Right lobe of liver (tissue), 4 donors: Measurements from ENCODE around the gene FSTL4.

Source experiments
- POLR2A ChIP-seq: fragments of 450-650 bp; IDR thresholded peaks from one replicate; pipeline ENCODE4 v1.6.1; 2017; ENCODE audit warnings: antibody characterized with exemption, mild to moderate bottlenecking
- TF ChIP-seq, protein P1 (sequence below), 4 donors: fragments of 200-600 bp in 3 of 4; fragments of 450-650 bp in 1 of 4; IDR thresholded peaks; one replicate each; pipeline versions ENCODE4 v1.5.1 to v1.8.0; 2016 to 2022; ENCODE audit warnings: antibody characterized with exemption in 4 of 4, mild to moderate bottlenecking in 2 of 4
- donor health status: DM: no; HTN: no; CAD: no.
- donor health status: DM: no; HTN: no; CAD: no.
- donor health status: DM: no; HTN: yes; CAD: no.

DNA sequence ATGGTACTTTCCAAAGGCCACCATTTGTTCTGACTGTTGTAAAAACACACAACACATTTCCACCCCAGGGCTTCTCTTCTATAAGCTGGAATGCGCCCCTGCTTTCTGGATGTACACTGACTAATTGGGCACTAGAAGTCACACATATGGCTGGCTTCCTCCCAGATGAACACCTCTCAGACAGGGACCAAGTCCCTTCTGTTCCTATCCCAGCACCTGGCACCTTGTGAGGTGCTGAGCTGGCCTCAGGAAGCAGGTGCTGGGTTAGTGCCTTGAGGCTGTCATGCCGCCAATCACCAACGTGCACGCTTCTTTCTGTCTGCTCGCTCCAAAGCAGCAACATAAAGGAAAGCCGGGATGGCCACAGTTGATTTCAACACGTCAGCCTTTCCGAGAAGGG is 93.2 kb downstream of the FSTL4 start:
- TF ChIP-seq, protein P1, sequence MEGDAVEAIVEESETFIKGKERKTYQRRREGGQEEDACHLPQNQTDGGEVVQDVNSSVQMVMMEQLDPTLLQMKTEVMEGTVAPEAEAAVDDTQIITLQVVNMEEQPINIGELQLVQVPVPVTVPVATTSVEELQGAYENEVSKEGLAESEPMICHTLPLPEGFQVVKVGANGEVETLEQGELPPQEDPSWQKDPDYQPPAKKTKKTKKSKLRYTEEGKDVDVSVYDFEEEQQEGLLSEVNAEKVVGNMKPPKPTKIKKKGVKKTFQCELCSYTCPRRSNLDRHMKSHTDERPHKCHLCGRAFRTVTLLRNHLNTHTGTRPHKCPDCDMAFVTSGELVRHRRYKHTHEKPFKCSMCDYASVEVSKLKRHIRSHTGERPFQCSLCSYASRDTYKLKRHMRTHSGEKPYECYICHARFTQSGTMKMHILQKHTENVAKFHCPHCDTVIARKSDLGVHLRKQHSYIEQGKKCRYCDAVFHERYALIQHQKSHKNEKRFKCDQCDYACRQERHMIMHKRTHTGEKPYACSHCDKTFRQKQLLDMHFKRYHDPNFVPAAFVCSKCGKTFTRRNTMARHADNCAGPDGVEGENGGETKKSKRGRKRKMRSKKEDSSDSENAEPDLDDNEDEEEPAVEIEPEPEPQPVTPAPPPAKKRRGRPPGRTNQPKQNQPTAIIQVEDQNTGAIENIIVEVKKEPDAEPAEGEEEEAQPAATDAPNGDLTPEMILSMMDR (IDR thresholded peaks at IDR 0.05) = no peak
- TF ChIP-seq POLR2A = no peak
